NOMO-1 treated with dmso at 0.1 percent for 144 hours (cell line): ENCODE results near the gene FSTL3.
"Not testable (repeated sequence)": the region's sequence is repeated elsewhere in the genome, so short reads cannot be mapped to it uniquely, and the experiment has no call there.

Experiments
- DNase-seq: peaks from one replicate; lab custom pipeline; 2025; ENCODE audit not compliant: unreplicated experiment; lab: John Stamatoyannopoulos, UW

FSTL3 gene

DNA sequence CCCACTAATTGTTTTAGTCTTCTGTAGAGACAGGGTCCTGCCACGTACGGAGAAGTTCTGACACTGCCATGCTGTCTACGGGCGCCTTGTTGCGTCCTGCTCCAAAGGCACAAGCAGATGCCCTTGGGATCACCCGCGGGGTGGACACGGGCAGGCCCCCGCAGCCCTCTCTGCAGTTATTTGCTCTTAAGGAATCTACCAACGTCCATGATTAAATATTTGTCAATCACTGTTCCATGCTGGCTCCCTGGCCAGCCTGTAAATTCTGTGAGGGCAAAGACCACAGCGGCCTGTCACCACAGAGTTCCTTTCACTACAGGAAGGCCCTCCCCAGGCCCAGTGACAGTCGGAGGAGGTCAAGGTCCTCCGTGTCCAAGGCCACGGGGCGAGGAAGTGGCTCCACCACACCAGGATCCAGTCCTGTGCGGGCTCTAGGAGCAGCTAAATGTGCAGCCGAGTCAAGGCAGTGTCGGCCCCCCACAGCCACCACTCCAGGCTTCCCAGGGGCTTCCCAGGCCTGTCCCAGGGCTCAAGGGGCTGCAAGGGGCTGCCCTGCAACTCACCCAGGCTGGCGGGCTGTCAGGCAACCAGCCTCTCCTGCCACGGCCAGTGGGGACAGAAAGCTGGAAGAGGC is 15.3 kb upstream of the FSTL3 start:
- no peak for DNase-seq

DNA sequence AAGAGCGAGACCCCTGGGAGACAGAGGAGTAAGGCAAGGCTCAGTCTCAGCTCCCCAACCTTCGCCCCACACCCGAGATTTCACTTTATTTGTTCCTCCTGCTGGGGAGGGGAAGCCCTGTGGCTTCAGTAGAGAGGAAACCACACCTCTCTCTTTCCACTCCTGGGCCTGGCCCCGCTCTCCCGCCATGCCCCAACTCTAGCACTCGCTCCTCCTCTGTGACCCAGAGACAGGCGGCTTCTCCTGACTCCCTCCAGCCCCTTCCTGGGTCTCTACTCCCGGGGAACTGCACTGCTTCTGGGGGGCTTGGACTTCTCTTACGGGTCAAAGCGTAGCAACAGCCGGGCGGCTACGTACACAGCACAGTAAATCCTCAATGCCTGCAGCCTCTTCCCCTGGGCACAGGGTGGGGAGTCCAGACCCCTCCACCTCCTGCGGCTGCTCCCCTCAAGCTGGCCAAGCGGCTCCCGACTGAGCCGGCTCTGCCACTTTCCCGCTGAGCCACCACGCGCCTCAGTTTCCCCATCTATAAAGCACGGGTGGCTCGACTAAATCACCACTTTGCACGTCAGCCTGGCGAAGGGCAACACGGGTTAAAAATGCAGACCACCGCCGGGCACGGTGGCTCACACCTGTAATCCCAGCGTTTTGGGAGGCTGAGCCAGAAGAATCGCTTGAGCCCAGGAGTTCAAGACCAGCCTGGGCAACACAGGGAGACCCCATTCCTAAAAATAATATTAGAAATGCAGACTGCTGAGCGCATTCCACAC is 14.6 kb upstream of the FSTL3 start:
- DNase-seq, result no peak

- DNase-seq, result peak; percentile 32
Observed at GRCh38 chr19:662207-662961, 13.8 kb upstream of the FSTL3 start.

DNA sequence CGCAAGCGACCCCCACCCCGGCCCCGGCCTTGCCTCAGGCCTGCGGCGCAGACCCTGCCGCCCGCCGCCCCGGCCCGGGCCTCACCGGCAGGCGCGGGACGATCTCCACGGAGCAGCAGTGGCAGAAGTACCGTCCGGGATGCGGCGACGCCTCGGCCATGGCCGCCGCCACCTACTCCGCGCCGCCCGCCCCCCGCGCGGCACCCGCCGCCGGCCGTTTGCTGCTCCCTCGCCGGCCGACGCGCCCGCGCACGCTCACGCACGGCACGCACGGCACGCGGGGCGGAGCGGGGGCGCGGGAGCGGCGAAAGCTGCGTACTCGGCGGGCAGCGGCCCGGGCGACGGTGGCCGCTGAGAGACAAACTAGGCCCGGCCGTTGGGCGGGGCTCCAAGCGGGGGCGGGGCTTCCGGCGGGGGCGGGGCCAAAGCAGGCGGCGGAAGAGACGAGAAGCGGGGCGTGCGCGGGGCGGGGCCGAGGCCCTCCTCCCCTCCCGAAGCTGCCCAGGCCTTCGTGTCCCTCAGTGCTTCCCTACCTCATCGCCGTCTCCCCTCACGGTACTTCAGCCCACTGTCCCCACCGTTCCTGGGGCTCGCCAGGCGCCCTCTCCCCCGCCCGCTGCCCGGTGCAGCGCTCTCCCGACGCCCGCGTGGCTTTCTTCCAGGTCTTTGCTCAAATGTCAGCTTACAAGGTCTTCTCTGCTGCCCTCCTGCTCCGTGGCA is 13.1 kb upstream of the FSTL3 start, which contains the start of gene RNF126:
Gene RNF126, minus strand, starts transcription at position 253 of the 720 bp plus-strand sequence. Its CDS starts 93 bp downstream, at position 160.
- peak; percentile 90 for DNase-seq

DNA sequence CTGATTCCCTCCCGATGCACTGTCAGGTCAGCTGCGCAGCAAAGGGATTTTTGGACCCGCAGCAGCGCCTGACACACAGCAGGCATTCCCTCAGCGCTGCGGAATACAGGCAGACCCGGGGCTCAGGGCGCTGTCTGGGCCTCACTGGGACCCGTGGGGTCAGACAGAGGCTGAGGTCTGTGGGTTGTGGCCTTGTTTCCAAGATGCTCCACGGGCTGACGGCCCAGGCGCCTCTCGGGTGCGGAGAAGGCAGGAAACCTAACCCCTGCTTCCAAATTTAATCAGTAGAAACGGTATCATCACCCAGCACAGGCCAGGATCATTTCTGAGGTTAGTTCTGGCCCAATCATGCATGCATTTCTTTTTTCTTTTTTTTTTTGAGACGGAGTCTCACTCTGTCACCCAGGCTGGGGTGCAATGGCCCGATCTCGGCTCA is 12.5 kb upstream of the FSTL3 start:
- DNase-seq, result no peak

GRCh38 chr19:664913-665443 is 11.2 kb upstream of the FSTL3 start:
- peak; percentile 57 for DNase-seq

DNA sequence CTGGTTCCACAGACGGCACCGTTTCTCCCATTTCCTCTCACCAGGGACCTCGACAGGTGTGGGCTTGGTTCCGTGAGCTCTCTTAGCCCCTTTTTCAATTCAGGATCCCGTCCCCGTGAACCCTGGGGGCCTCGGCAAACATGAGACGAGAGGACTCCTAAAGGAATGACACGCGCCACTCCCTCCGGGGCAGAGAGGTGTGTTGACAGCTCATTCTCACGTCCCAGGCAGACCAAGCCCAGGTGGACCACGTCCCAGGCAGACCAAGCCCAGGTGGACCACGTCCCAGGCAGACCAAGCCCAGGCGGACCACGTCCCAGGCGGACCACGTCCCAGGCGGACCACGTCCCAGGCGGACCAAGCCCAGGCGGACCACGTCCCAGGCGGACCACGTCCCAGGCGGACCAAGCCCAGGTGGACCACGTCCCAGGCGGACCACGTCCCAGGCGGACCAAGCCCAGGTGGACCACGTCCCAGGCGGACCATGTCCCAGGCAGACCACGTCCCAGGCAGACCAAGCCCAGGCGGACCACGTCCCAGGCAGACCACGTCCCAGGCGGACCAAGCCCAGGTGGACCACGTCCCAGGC is 9.1 kb upstream of the FSTL3 start:
- not testable (repeated sequence) for DNase-seq

- not testable (repeated sequence) for DNase-seq
Observed at GRCh38 chr19:668675-669434, 7.3 kb upstream of the FSTL3 start.

- no peak for DNase-seq
Observed at GRCh38 chr19:670609-671075, 5.5 kb upstream of the FSTL3 start.

- no peak for DNase-seq
Observed at GRCh38 chr19:674282-675151, 1.7 kb upstream of the FSTL3 start.

DNA sequence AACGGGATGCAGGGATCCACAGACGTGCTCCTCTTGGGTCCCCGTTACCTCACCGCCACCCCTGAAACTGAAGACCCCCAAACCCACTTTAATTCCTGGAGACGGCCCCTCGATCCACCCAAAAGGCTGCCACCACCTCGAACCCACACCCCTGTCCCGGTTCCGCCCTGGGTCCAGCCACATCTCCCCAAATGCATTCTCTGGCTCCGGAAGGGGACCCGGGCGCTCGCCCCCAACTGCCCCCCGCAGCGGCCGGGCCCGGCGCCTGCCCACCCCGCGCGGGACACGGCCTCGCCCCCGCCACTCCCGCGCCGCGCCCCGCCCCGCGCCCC is 219 bp upstream of the FSTL3 start:
- no peak for DNase-seq

DNA sequence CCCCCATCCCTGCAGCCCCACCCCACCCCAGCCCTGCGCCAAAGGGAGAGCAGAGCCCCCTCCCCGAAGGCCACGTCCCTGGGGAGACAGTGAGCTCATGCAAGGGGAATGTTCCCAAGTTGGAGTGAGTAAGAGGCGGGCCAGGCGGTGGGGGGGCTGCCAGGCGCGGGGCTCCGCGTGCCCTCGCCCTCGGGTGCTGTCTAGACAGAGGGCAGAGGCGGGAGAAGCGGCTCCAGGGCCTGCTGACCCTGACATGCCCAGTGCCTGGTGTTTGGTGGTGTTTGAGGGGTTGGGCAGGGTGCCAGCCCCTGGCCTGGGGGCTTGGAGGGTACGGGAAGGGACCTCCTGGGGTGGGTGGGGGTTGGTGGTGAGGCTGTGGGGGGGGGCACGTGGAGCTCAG is 1.0 kb downstream of the FSTL3 start:
- no peak for DNase-seq

DNA sequence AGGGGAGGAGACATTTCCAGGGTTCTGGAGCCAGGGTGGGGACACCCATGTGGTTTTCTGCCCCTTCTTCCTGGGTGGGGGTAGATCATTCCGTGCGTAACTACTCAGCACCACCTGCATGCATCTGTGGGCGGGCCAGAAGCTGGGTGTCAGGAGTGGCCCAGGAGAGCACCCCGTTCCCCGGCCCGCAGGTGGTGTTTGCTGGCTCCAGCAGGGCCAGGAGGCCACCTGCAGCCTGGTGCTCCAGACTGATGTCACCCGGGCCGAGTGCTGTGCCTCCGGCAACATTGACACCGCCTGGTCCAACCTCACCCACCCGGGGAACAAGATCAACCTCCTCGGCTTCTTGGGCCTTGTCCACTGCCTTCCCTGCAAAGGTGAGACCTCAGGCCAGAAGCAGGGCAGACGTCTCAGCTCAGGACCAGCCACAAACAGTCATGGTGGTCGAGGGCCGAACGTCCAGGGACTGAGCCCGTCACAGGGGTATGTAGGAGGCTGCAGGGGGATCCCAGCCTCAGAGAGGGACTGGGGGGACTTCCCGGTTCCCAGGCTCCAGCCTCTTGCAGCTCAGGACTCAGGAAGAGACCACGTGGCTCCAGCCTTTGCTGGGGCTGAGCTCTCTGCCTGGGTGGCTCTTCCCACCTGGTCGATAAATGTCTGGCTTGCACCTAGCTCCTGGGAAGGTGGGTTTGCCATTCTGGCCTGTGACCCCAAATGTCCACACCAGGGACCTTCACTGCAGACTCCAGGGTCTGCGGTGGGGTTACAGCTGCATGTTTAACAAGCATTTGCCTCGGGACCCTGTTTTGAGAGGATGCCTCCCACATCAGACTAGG is 1.6 kb downstream of the FSTL3 start:
- DNase-seq, result no peak

DNA sequence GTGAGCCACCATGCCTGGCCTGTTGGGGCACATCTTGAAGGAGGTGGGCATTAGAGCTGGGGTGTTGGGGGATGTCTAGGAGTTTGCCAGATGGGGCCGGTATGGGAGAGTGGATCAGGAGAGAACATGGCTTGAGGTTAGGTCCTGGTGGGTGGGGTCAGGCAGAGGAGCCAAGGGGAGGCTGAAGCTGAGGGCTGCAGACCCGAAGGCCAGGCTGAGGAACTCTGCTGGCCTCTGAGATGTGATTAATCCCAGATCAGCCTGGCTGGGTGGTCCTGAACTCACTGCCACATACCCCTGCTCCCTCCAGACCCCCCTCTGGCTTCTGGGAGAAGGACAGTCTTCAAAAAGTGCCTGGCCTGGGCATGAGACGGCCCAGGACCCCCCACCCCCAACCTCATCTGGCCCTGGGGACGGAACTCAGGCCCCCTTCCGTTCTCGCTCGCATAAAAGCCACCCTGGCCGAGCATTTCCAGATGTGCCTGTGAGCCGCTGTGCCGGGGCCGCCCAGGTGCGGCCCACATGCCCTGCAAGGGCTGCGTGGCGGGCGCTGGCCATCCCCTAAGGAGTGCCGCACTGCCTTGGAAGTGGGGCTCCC is 2.7 kb downstream of the FSTL3 start:
- DNase-seq, result no peak

GRCh38 chr19:679418-680286 is 3.5 kb downstream of the FSTL3 start:
- no peak for DNase-seq

DNA sequence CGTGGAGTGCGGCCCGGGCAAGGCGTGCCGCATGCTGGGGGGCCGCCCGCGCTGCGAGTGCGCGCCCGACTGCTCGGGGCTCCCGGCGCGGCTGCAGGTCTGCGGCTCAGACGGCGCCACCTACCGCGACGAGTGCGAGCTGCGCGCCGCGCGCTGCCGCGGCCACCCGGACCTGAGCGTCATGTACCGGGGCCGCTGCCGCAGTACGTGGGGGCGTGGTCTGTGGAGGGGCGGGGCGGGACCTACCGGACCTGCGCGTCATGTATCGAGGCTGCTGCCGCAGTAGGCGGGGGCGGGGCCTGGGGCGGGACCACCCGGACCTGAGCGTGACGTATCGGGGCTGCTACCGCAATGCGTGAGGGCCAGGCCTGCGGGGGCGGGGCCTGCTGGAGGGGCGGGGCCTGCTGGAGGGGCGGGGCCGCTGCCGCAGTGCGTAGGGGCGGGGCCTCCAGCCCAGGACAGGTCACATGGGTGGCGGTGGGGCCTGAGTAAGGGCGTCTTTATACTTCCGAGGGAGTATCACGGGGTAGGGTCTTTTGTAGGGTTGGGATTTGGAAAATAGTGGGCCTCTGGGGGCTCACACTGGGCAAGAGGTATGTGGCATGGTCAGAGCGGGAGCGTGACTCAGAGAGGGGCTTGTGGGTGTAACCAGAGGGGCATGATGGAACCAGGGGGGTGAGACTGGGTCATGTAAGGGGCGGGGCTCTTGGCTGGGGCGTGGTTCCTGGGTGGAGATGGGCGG is 4.3 kb downstream of the FSTL3 start:
- DNase-seq, result peak; percentile 96
